ENCODE measurements around the gene CDKL5.

GRCh38 chrX:18624599-18624998 is 199.2 kb downstream of the CDKL5 start:
- TF ChIP-seq CTCF (conservative IDR thresholded peaks at IDR 0.05) = no peak
- no peak for TF ChIP-seq ZFX (IDR thresholded peaks at IDR 0.05)
